HCT116 (cell line): ENCODE results near the gene EIF1AD. TPM values are rescaled to one million over a fixed set of nuclear protein-coding genes. Genes with fewer than 3 reads are reported as not detected.

Source experiments
- ATAC-seq: fragments of 200-7000 bp; cut with Tn5 transposase; 2 replicates; pipeline ENCODE4 v1.9.1; 2020; ENCODE audit warnings: mild to moderate bottlenecking, moderate library complexity
- BruUV-seq: library from RNA; stranded (reverse); fragments of 400-500 nt; replicated peaks from 2 replicates; lab custom pipeline; 2021; lab: Mats Ljungman, UMichigan
- CTCF ChIA-PET: fragments of 300-600 bp; sonication (Branson Sonifier 250); formaldehyde crosslinking; loops from one replicate; lab custom pipeline; 2021; ENCODE audit warnings: antibody characterized with exemption; lab: Charles Lee
- POLR2A ChIA-PET: fragments of 300-600, 350-600 bp; sonication (Branson Sonifier 250); formaldehyde crosslinking; loops from one replicate; lab custom pipeline; 2021; ENCODE audit warnings: antibody characterized with exemption; lab: Charles Lee
- RAD21 ChIA-PET, 2 experiments: fragments of 300-600 bp; sonication (Branson Sonifier 250); formaldehyde crosslinking; loops; one replicate each; lab custom pipeline; 2023; ENCODE audit warnings: low total read pairs in 2 of 2; ENCODE audit not compliant: uncharacterized antibody in 2 of 2, unreplicated experiment in 2 of 2, low non-redundant PET in 1 of 2; lab: Charles Lee
- DNase-seq: peaks from one replicate; pipeline ENCODE4 v3.0.0-alpha.2; 2010; ENCODE audit warnings: low read depth, low spot score
- H2AFZ ChIP-seq: fragments of 200-600 bp; shearing (Covaris generic), sonication (generic); 2 replicates; pipeline ENCODE4 v1.6.1; 2017; ENCODE audit warnings: low read depth, mixed run types, mixed read lengths, antibody characterized with exemption, low read length; ENCODE audit not compliant: poor library complexity, severe bottlenecking
- H3K27ac ChIP-seq: 2 replicates; pipeline ENCODE4 v1.5.1; 2012; ENCODE audit warnings: low read depth, low read length
- H3K27me3 ChIP-seq: fragments of 200-600 bp; sonication (generic); 2 replicates; pipeline ENCODE4 v1.6.1; 2016; ENCODE audit warnings: mixed run types, low read length, mixed read lengths; ENCODE audit not compliant: insufficient read depth
- H3K36me3 ChIP-seq, 2 experiments: fragments of 200-500 bp in 1 of 2; fragments of 200-600 bp in 1 of 2; sonication (Bioruptor generic) in 1 of 2; sonication (generic) in 1 of 2; 2 replicates each; pipeline versions ENCODE4 v1.5.1 to v1.6.1; 2014 to 2016; ENCODE audit warnings: low read length in 2 of 2, inconsistent platforms in 1 of 2, mixed read lengths in 1 of 2, mixed run types in 1 of 2; ENCODE audit not compliant: insufficient read depth in 2 of 2, control insufficient read depth in 1 of 2
- H3K4me1 ChIP-seq, 2 experiments: fragments of 200-600 bp in 1 of 2; sonication (generic) in 1 of 2; 2 replicates each; pipeline versions ENCODE4 v1.5.1 to v1.6.1; 2012 to 2017; ENCODE audit warnings: low read length in 2 of 2, inconsistent platforms in 1 of 2, mild to moderate bottlenecking in 1 of 2, mixed read lengths in 1 of 2, mixed run types in 1 of 2, moderate library complexity in 1 of 2; ENCODE audit not compliant: insufficient read depth in 2 of 2, control insufficient read depth in 1 of 2
- H3K4me2 ChIP-seq: fragments of 200-600 bp; sonication (generic); 2 replicates; pipeline ENCODE4 v1.6.1; 2017; ENCODE audit warnings: mixed run types, low read length, mixed read lengths
- H3K4me3 ChIP-seq, 2 experiments: fragments of 200-600 bp in 1 of 2; sonication (generic) in 1 of 2; replicated peaks in 1 of 2; 2 replicates each; pipeline ENCODE4 v1.5.1; 2011 to 2016; ENCODE audit warnings: low read length in 2 of 2, control low read depth in 1 of 2, low read depth in 1 of 2, mild to moderate bottlenecking in 1 of 2, mixed read lengths in 1 of 2, mixed run types in 1 of 2
- H3K79me2 ChIP-seq: fragments of 200-600 bp; sonication (generic); 2 replicates; pipeline ENCODE4 v1.6.1; 2017; ENCODE audit warnings: mild to moderate bottlenecking, mixed run types, low read length, moderate library complexity, mixed read lengths; ENCODE audit not compliant: insufficient read depth
- H3K9ac ChIP-seq: fragments of 200-600 bp; sonication (generic); 2 replicates; pipeline ENCODE4 v1.6.1; 2016; ENCODE audit warnings: low read length, mixed read lengths
- H3K9me2 ChIP-seq: fragments of 200-600 bp; sonication (generic), shearing (Covaris generic); 2 replicates; pipeline ENCODE4 v1.6.1; 2017; ENCODE audit warnings: mixed run types, mild to moderate bottlenecking, moderate library complexity; ENCODE audit not compliant: insufficient read depth
- H3K9me3 ChIP-seq, 2 experiments: fragments of 200-500 bp in 1 of 2; fragments of 200-600 bp in 1 of 2; sonication (Bioruptor generic) in 1 of 2; sonication (generic) in 1 of 2; 2 replicates each; pipeline ENCODE4 v1.6.1; 2014 to 2017; ENCODE audit warnings: low read length in 2 of 2, mixed read lengths in 2 of 2, inconsistent platforms in 1 of 2, low read depth in 1 of 2, mild to moderate bottlenecking in 1 of 2, mixed run types in 1 of 2, moderate library complexity in 1 of 2; ENCODE audit not compliant: control insufficient read depth in 1 of 2, insufficient read depth in 1 of 2
- H4K20me1 ChIP-seq: fragments of 200-600 bp; sonication (generic), shearing (Covaris generic); 2 replicates; pipeline ENCODE4 v1.6.1; 2017; ENCODE audit warnings: mixed run types, mild to moderate bottlenecking, moderate library complexity; ENCODE audit not compliant: insufficient read depth
- CEBPB ChIP-seq: IDR thresholded peaks from 2 replicates; pipeline ENCODE4 v1.6.1; 2012; ENCODE audit warnings: low read depth
- EGR1 ChIP-seq: IDR thresholded peaks from 2 replicates; pipeline ENCODE4 v1.6.1; 2012; ENCODE audit warnings: low read depth
- EZH2 ChIP-seq: fragments of 200-600 bp; sonication (generic); IDR thresholded peaks from 2 replicates; pipeline ENCODE4 v1.6.1; 2017; ENCODE audit warnings: antibody characterized with exemption, mixed run types
- JUND ChIP-seq: IDR thresholded peaks from 2 replicates; pipeline ENCODE4 v1.6.1; 2012
- POLR2A ChIP-seq: IDR thresholded peaks from 2 replicates; pipeline ENCODE4 v1.7.0; 2011; ENCODE audit warnings: borderline replicate concordance; ENCODE audit not compliant: insufficient read depth, insufficient read length; ENCODE audit errors: extremely low read depth
- RAD21 ChIP-seq: IDR thresholded peaks from 2 replicates; pipeline ENCODE4 v1.6.1; 2012; ENCODE audit warnings: low read depth, mild to moderate bottlenecking
- SIN3A ChIP-seq: IDR thresholded peaks from 2 replicates; pipeline ENCODE4 v1.6.1; 2012; ENCODE audit warnings: low read depth
- SP1 ChIP-seq: IDR thresholded peaks from 2 replicates; pipeline ENCODE4 v1.6.1; 2012; ENCODE audit warnings: low read depth
- TCF7L2 ChIP-seq: IDR thresholded peaks from 2 replicates; pipeline ENCODE4 v1.7.0; 2011; ENCODE audit warnings: borderline replicate concordance, inconsistent platforms; ENCODE audit not compliant: insufficient read depth, insufficient read length; ENCODE audit errors: extremely low read depth
- YY1 ChIP-seq: IDR thresholded peaks from 2 replicates; pipeline ENCODE4 v1.6.1; 2011; ENCODE audit warnings: low read length, low read depth, moderate library complexity, mild to moderate bottlenecking; ENCODE audit not compliant: insufficient replicate concordance; ENCODE audit errors: extremely low read depth
- ZFX ChIP-seq: fragments of 450-650 bp; IDR thresholded peaks from 2 replicates; pipeline ENCODE4 v1.6.1; 2017
- ZNF274 ChIP-seq: fragments of 200-500 bp; sonication (Bioruptor generic); IDR thresholded peaks from 2 replicates; pipeline ENCODE4 v1.6.1; 2014; ENCODE audit warnings: mild to moderate bottlenecking, low read depth, low read length, inconsistent platforms
- intact Hi-C: fragments of 100-400 bp; cut with micrococcal nuclease; formaldehyde crosslinking; loops from 2 replicates; pipeline ENCODE4 v1.10.0; 2022
- total RNA-seq: library from RNA; stranded (reverse); gene quantifications from one replicate; pipeline ENCODE4 v1.2.1, GENCODE V29; 2021; ENCODE audit not compliant: unreplicated experiment

Gene EIF1AD
- total RNA-seq, 1 experiment from 2014 or later: 45.5 TPM

- CTCF ChIA-PET: no interaction called here
- Histone ChIP-seq H3K4me1 (no peaks in the 10 kb centered on the region), H3K79me2 (no peaks in the 10 kb centered on the region), H3K36me3 (no peaks in the 10 kb centered on the region), H3K27me3 (no peaks in the 10 kb centered on the region), H3K4me3 (no peak overlapping the region), H3K9me2 (no peaks in the 10 kb centered on the region), H2AFZ (no peak overlapping the region), H3K4me2 (no peak overlapping the region), H3K9me3 (no peaks in the 10 kb centered on the region), H3K9ac (no peak overlapping the region), H4K20me1 (no peaks in the 10 kb centered on the region), H3K27ac (no peak overlapping the region)
- TF ChIP-seq TCF7L2 (no peak), SIN3A (no peak), ZNF274 (no peak), JUND (no peak), ZFX (no peak), YY1 (no peak), EGR1 (no peak), CEBPB (no peak)
- RAD21 ChIA-PET: no interaction called here
- no TSS peak for BruUV-seq
- POLR2A ChIA-PET: no interaction called here
- intact Hi-C loops: no loop called here
- ATAC-seq (no peak), DNase-seq (no peak)
Observed at GRCh38 chr11:65947603-65948125, 54.3 kb downstream of the EIF1AD start.

- intact Hi-C loops: no loop called here
- no peaks in the 10 kb centered on the region for H3K36me3 ChIP-seq
- RAD21 ChIA-PET: interaction anchor here in 1 of 2 experiments (0.6 kb wide), 1 partner anchor 49 kb away, joined by 5 read pairs; no protein-coding TSS in a partner anchor
- CTCF ChIA-PET: no interaction called here
- H3K4me1 ChIP-seq: no peaks in the 10 kb centered on the region
- POLR2A ChIA-PET: no interaction called here
- ATAC-seq (no peak), DNase-seq (no peak)
- no peak overlapping the region for H2AFZ ChIP-seq
- H4K20me1 ChIP-seq: no peaks in the 10 kb centered on the region
- H3K27ac ChIP-seq: no peak overlapping the region
- H3K9ac ChIP-seq: no peak overlapping the region
- H3K4me3 ChIP-seq: no peak overlapping the region
- H3K4me2 ChIP-seq: no peak overlapping the region
- no peak for TF ChIP-seq ZNF274
- TF ChIP-seq POLR2A: no peak
- TF ChIP-seq EGR1: no peak
- no peak for TF ChIP-seq ZFX
- no peak for TF ChIP-seq RAD21
- TF ChIP-seq SP1: no peak
- TF ChIP-seq CEBPB: no peak
- TF ChIP-seq EZH2: no peak
- no peaks in the 10 kb centered on the region for H3K9me3 ChIP-seq
- no peaks in the 10 kb centered on the region for H3K9me2 ChIP-seq
- BruUV-seq: no TSS peak
- no peaks in the 10 kb centered on the region for H3K79me2 ChIP-seq
- H3K27me3 ChIP-seq: no peaks in the 10 kb centered on the region
Observed at GRCh38 chr11:65947133-65947532, 54.8 kb downstream of the EIF1AD start.
